Activated CD4-positive, alpha-beta T cell treated with anti-CD3 and anti-CD28 coated beads, Interleukin-2, amount 50 U/mL, for 4 hours (primary cell): Measurements from ENCODE around the gene SLC50A1.

Source experiments
- DNase-seq, 2 experiments: peaks; one replicate each; pipeline ENCODE4 v3.0.0-alpha.2; 2020

The SLC50A1 gene, protein sequence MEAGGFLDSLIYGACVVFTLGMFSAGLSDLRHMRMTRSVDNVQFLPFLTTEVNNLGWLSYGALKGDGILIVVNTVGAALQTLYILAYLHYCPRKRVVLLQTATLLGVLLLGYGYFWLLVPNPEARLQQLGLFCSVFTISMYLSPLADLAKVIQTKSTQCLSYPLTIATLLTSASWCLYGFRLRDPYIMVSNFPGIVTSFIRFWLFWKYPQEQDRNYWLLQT

GRCh38 chr1:155135415-155136028 is at the start of gene SLC50A1:
SLC50A1 (plus strand) TSS chr1:155135852; CDS start chr1:155135912, 60 bp downstream.
- DNase-seq, result peak; percentile 84

DNA sequence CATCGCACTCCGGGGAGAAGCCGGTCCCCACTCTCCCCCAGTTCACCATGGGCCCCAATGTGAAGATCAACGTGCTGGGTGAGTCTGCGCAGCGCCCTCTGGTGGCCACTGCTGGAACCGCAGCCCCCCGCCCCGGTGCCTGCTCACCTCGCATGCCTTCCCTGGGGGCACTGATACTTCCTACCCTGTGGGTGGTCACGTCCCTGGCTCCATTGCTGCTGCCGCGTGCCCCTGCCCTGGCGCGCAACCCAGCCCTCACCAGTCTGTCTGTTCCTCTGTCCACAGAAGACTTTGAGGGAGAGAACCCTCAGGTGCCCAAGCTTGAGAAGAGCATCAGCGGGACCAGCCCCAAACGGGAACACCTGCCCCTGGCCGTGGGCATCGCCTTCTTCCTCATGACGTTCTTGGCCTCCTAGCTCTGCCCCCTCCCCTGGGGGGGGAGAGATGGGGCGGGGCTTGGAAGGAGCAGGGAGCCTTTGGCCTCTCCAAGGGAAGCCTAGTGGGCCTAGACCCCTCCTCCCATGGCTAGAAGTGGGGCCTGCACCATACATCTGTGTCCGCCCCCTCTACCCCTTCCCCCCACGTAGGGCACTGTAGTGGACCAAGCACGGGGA is 49.4 kb upstream of the SLC50A1 start:
- peak; percentile 68 to 76 for DNase-seq

DNA sequence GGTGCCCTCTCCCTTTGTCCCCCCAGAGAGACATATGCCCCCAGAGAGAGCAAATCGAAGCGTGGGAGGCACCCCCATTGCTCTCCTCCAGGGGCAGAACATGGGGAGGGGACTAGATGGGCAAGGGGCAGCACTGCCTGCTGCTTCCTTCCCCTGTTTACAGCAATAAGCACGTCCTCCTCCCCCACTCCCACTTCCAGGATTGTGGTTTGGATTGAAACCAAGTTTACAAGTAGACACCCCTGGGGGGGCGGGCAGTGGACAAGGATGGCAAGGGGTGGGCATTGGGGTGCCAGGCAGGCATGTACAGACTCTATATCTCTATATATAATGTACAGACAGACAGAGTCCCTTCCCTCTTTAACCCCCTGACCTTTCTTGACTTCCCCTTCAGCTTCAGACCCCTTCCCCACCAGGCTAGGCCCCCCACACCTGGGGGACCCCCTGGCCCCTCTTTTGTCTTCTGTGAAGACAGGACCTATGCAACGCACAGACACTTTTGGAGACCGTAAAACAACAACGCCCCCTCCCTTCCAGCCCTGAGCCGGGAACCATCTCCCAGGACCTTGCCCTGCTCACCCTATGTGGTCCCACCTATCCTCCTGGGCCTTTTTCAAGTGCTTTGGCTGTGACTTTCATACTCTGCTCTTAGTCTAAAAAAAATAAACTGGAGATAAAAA is 48.7 kb upstream of the SLC50A1 start:
- no peak for DNase-seq

- DNase-seq, result peak; percentile 75 to 76
Measured at GRCh38 chr1:155091071-155092051, 44.3 kb upstream of the SLC50A1 start.

DNA sequence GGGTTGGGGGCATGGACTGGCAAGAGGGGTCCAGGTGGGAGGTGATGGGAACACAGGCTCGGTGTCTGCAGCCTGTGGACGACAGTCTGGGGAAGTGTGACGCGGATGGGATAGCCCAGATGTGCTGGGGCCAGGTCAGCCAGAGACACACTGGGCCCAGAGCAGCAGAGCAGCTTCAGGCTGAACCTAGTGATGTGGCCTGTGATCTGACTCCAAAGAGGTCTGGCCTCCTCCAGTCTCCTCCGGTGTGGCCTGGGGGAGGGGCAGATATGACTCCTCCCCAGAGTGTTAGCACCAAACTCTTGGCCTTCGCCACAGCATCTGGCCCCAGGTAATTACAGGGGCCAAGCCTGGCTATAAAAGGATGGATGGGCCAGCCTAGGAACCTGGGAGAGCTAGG is 43.5 kb upstream of the SLC50A1 start:
- no peak for DNase-seq

DNA sequence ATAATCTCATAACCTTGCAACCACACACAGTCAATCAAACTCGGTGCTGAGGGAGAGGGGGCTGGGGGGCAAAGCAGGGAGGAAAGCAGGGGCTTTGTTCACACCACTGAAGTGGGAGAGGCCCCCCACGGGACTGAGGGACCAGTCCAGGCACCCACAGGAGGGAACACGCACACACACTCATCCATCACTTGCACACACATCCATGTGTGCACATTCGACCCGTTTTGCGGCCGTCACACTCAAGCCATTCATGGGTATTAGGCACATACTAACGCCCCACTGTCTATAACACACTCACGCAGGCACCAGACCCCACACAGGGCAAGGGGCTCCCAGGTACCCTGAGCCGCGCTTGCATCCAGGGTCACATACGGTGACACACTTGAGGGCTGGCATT is 43.0 kb upstream of the SLC50A1 start:
- no peak for DNase-seq

DNA sequence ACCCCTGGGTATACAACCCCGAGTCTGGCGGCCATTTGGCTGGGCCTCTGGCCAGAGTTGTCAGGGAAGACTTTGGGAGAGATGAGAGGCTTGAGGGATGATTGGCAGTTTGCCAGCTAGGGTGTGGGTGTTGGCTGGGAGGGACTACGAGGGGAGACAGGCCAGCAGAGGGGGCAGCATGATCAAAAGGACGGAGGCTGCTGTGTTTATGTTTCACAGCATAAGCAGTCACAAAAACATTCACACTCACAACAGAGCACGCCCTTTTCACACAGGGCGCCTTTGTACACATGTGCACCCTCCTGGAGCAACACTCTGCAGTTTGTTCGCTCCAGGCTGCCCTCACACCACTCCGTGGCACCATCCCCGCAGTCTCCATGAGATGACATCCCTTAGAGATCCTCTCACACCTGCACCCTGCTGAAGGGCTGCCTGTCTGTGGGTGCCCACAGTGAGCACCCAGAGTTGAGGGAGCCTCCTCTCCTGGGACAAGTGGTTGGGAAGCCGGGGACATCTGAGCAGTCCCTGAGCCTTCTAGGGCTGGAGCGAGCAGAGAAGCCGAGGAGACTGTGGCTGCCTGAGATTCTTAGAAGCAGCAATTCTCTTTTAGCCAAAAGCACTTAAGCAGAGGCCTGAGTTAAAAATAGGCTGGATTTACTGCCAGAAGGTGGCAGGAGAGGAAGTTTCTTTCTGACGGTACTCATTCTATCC is 41.6 kb upstream of the SLC50A1 start:
- no peak for DNase-seq

DNA sequence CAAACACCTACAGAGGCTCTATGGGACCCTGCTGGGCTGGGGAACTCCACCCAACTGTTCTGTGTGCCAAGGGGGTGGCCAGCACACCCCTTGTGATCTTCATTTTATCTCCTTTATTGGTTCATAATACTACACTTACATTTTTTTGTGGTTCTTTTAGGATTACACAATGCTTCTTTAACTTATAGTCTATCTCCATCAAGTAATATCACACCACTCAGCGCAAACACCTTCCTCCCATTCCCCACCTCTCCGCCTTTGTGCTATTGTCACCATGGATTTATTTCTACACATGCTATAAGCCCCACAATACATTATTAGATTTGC is 41.1 kb upstream of the SLC50A1 start:
- DNase-seq, result no peak

- no peak for DNase-seq
Measured at GRCh38 chr1:155099331-155099730, 36.3 kb upstream of the SLC50A1 start.

GRCh38 chr1:155103325-155103724 is 32.3 kb upstream of the SLC50A1 start:
- DNase-seq, result no peak

GRCh38 chr1:155104605-155105534 is 30.8 kb upstream of the SLC50A1 start:
- no peak for DNase-seq

DNA sequence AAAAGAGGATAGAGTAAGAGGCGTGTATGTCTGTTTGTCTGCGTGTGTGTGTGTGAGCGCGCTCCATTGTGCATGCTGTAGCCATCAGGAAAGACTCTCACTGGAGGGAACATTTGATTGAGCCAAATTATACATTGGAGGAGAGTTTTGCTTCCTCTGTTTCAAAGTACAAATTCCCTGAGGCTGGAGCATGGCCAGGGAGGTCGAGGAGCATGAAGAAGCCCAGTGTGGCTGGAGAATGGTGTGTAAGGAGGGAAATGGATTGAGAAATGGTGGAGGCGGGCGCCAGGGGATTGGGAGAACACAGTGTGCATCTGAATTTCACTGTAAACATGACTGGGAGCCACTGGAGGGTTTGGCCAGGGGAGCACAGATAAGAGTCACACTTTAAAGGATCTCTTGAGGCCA is 30.0 kb upstream of the SLC50A1 start:
- DNase-seq, result no peak

DNA sequence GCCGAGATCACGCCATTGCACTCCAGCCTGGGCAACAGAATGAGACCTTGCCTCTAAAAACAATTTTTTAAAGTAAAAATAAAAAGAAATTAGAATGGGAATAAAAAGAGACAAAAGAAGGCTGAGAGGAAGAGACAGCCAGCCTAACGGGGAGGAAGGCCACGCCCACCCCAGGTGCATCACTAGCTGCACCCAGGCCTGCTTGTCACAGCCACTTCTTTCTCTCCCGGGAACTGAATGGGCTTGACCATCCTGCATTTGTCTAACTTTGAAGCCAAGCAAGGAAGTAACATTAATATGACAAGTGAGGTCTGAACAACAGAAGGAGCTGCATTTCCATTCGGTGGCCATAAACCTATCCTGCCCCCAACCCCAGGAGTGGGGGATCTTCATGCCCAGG is 28.8 kb upstream of the SLC50A1 start:
- DNase-seq, result no peak

DNA sequence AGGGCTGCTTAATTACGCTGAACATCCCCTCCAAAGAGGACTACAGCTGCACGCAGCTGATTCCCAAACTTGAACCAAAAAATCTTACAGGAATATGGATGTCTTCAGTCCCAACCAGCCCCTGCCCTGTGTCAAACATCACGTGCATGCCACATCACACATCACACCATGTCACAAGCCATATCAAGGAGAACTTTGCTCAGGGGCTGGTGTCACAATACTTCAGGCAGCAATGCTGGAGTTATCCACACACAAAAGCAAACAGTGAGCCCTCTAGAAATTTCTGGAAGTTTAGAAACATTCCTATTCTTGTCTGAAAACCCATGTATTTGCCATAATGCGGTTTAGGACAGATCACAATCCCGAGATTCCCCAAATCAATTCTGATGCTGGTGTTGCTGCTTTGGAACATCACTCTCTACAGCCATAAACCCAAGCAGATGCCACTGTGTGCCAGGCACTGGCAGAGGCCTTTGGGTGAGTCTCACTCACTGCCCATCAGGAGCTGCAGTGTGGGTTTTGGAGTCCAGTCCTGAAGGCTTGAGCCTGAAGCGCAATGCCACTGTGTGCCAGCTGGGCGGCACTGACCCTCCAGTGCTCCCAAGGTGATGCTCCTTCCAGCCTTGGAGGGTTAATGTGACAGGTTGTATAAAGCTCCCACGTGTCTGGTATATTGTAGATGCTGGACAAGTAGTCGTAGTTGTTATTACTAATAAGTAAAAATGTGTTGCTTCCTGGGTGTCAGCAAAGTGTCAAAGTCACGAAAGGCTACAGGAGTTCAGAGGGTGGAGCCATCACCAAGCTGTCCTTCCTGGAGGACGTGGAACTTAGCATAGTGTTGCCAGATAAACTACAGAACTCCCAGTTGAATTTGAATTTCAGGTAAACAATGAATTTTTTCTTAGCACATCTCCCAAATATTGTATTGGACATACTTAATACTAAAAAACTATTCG is 28.1 kb upstream of the SLC50A1 start:
- DNase-seq, result no peak

- no peak for DNase-seq
Measured at GRCh38 chr1:155108296-155108695, 27.4 kb upstream of the SLC50A1 start.

DNA sequence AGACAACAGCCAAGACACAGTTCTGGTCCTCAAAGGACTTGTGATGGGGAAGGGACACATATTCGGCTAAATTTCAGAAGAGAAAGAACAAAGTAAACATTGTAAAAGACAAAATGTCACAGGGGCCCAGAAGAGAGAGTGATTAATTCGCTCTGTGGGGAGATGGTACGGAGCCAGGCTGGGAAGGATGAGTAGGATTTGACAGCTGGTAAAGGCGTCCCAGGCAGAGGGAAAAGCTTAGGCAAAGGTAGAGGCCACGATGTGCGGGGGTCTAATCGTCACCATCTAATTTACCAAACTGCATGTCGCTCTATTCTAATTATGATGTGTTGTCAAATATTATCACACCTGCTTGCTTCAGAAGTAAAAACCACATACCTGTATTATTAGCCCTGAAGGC is 25.3 kb upstream of the SLC50A1 start:
- no peak for DNase-seq

GRCh38 chr1:155110826-155111225 is 24.8 kb upstream of the SLC50A1 start:
- DNase-seq, result no peak

DNA sequence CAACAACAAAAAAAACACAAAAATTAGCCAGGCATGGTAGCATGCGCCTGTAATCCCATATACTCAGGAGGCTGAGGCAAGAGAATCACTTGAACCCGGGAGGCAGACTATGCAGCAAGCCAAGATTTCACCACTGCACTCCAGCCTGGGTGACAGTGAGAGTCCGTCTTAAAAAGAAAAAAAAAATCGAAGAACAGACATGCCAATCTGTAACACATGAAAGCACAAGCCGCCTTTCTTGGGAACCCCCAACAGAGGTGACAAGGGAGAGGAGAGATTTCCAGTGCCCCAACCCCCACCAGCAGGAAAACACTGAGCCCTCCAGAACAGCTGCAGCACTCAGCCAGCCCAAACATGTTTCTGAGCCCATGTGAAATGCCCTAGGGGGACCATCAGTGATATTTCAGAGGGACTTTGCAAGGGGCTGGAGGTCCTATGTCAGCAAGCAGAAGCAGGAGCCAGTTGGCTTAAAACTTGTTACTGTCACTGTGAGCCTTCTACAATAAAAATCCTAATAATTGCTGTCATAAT is 22.1 kb upstream of the SLC50A1 start:
- DNase-seq, result no peak

GRCh38 chr1:155116113-155116764 is 19.4 kb upstream of the SLC50A1 start:
- no peak for DNase-seq
